Stimulated activated CD8-positive, alpha-beta memory T cell treated with anti-CD3 and anti-CD28 coated beads, Interleukin-15, amount 100 ng/mL, for 4 hours (primary cell): ENCODE measurements around the gene EHD3.
A peak's percentile ranks its signal among the peaks of the same experiment; 100 is the strongest.

Experiments
- DNase-seq, 2 donors: peaks; one replicate each; pipeline ENCODE4 v3.0.0-alpha.2; 2020; ENCODE audit warnings: low read depth in 2 of 2

EHD3 gene

DNA sequence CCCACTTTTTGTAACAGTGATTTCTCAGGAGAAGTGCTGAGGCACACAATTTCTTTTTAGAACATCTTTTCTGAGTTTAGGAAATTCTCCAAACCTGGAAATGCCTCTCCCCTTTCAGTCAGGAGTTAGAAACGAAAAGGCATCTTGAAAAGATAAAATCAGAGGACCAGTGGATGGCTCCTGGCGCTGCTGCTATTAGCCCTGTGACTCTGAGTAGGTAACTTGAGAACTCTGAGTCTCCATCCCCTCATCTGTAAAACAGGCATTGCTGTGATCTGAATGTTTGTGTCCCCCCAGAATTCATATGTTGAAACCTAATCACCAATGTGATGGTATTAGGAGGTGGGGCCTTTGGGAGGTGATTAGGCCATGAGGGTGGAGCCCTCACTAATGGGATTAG lies 50.2 kb downstream of the EHD3 start:
- no peak for DNase-seq

DNA sequence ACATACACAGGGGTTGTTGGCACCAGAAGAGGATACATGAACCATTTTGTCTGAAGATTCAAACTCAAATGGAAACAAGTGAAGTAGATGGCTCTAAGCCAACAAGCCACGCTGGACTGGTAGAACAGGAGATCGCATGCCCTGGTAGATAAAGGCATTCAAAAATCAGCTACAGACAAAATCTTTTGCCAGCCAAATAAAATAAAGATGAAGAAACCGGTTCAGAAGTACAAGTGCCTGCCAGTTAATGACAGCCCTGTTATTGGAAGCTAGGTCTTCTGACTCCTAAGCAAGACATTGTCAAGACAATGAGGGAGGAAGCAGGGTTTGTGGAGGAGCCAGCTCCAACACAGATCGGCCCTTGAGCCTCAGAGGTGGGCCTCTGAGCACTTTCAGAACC lies 52.3 kb downstream of the EHD3 start:
- no peak for DNase-seq

DNA sequence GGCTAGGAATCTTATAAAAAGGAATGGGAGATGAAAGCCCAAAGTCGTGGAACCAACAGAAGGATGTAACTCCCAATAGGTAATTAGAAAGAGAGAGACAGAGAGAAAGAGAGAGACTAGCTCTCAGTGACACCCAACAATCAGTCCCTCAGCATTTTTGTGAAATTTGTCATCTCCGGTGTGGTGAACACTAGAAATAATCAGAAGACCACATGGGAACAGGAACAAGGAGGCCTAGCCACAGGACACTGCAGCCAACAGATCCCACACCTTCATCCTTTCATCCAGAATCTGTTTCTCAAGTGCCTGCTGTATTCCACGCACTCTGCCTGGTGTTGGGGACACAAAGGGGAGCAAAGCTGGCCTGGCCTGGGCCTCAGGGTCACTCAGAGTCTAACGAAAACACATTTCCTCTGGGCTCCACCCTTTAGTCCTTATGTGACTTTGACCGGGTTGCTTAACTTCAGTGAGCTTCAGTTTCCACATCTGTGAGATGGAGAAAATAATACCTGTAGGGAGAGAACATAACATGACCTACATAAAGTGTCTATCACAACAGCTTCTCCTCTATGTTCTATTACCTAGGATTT lies 53.1 kb downstream of the EHD3 start:
- no peak for DNase-seq

DNA sequence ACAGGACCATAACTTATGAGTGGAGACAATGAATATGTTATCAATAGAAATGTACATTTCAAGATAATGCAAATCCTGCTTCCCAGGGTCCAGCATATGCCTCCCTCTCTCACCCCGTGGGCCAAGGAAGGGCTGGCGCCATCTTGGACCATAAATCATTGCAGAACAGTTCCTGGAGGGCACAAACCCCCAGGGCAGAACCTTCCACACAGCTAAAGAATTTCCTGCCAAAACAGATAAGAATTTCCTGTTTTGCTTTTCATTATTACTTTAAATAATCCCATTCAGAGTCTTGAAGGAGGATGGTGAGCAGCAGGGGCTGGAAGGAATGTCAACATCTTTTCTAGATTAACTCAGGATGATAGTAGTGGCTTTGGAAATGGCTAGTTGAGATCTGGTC lies 53.7 kb downstream of the EHD3 start:
- DNase-seq = no peak

DNA sequence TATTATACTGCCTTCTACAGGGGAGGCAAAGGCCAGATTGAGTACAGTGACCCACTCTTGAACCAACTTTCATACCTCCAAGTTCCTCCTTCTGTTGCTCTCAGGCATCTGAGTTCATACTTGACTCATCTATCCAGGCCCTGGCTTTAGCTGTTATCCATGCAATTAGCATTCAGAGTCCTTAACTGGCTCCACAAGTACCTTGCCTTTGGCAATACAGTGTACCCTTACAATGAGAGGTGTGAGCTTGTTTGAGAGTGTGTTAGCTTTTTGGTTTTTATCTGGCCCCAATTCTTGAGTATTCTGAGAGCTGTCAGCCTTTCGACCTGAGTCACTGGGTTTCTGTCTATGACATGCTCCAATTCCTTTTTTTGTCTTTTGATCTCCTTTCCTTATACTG lies 60.2 kb downstream of the EHD3 start:
- no peak for DNase-seq

DNA sequence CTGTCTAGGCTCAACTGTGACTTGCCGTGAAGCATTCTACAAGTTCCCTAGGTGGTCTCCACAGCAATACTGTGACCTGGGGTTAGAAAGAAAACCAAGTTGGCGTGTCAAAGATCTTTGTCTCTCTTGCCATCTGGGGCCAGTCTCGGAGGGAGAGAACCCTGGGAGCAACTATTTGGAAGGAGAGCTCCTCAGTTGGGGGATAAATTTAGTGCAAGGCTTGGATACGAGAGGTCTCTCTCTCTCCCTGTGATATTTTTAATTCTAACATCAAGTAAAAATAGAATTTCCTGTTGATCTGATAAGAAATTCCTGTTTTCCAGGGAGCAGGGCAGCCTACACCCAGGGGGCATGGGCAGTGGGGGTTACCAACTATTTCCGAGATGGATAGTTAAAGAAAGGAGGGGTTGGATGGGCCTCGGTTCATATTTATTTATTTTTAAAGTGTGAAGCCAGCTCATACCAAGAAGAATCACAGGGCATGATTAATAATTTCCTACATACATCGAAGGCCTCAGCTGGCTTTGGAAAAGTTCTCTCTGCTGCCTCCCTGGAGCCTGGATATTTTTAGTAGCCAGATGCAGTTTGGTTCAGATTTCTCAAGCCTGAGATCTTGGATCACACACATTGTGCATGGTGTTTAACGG lies 62.8 kb downstream of the EHD3 start:
- DNase-seq = no peak

DNA sequence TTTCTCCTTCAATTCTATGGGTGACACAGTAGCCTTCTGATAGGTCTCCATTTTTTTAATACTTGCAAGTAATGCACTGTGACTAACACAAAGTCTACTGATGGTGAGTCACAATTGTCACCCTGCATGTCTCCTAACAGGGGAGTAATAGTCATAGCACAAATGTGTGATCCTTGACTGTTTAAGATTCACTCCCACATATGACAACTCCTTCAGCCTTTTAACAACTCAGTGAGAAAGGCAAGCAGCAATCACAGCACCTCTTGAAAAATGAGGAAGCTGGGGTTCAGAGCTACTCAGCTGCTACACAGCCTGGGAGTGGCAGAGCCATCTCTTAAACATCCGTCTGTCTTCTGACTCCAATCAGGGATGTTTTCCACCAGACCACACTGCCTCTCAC lies 63.8 kb downstream of the EHD3 start:
- DNase-seq = no peak

DNA sequence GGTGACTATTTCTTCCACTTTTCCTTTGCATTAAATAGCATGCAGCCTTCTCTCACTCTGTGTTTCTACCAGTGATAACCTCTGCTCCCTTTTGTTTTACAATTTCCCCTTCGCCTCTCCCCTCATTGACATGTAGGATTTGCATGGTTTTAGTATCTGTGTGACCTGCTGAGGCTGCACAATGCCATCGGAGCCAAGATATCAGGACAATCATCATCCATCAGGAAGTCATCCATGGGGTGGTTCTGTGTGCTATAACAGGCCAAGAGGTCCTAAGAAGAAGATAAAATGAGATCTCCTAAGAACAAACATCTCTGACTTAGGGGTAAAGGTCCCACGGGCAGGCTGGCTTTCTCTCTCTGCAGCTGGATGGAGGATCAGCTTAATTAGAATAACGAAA lies 65.6 kb downstream of the EHD3 start:
- DNase-seq = no peak

DNA sequence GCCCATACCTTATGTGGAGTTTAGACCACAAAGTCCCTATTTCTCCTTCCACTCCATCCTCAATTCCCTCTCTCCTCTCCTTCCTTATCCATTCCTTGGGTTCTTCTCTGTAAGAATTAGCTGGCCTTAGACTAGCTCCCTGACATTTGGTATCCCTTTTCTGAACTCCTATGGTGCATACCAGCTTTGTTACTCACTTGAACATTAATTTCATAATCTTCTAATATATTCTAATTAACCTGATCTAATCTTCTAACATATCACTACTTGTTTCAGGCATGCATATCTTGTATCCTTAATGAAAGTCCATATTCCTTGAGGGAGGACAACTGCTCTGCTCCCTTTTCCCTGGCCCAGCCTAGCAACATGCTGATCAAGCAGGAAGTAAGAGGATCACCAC lies 66.4 kb downstream of the EHD3 start:
- no peak for DNase-seq

DNA sequence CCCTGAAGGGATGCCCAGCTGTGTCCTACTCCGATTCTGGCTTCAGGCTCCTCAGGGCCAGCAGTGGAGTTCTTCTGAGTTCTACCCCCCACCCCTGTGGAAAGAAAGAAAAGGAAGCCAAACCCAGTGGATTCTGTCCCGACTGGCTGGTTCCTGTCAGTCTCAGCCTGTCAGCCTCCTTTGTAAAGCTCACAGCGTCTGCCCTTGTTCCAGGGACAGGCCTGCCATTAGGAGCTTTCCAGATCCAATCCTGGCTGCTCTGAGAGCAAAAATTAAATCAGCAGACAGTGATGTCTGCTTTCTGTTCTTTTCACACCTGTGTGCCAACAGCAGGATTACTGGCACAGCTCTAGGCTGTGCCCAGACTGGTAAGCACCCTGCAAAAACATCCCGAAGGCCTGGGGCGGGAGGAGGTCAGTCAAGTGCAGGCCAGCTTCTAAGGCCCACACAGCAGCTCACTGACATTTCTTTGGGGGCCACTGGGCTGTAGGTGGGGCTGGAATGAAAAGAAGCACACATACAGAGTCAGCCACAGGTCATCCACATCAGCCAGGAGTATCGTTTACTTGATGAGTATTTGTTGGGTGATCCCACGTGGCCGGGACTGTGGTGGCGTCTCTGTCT lies 69.1 kb downstream of the EHD3 start:
- no peak for DNase-seq

DNA sequence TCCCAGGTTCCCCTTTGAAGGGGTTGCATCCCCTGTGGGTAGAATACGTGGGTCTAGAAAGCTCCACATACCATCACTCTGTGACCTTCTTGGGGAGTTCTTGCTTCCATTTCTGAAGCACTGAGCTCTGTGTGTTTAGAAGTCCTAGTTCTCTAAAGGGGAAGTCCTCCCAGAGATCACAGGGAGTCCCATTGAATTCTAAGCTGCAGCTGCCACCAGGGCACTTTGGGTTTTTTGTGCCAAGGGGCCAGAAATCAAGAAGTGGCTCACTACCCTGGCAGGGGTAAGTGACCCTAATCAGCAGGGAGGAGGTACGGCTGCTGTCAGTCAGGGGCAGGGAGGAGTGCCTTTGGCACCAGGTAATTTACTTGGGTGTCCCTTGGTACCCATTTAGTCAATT lies 70.9 kb downstream of the EHD3 start:
- no peak for DNase-seq

DNA sequence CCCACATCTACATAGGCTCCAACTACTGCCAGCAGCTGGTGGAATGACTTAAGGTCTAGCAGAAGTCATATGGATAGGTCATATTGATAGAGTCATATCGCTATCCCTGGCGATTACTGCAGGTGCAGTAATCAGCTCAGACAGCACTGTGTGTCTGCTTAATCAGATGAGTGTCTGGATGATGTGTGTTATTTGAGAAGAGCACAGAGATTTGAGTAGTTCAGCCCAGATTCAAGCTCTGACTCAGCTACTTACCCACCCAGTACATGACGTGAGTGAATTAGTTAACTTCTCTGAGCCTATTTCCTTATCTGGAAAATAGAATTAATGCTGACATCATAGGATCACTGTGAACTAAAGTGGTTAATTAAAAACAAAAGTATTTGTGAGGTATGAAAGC lies 78.9 kb downstream of the EHD3 start:
- DNase-seq = no peak

DNA sequence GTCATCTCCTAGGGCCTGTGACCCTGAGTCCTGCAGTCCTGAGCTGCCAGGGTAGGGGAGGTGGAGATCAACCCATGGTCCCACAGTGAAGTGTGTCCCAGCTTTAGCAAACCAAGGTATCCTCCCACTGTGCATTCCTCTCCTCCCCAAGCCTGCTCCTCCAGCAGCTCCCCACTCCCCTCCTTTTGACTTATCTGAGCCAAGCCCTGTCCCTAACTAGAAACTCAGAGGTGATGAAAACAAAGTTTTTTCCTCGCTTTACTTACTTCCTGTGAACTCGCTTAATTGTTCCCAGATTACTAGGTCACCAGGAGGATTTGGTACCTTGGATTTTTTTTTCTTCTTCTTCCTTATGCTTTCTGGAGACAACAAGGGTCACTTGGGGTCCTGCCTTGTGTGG lies 80.8 kb downstream of the EHD3 start:
- no peak for DNase-seq

DNA sequence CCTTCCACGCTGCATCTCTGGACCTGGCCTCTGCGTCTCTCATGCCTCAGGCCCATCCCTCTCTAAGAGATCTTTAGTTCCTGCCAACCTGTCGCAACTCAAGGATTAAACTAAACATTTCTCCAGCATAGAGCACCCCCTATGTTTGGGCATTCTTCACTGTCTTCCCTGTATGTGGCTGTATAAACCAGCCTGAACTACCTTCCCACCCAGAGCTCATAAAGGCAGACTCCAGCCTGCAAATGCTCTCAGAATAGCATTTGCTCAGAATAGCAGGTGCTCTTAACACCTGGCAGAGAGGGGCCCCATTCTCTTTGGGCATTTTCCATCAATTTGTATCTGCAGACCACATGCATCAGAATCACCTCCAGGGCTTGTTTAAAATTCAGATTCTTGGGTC lies 83.4 kb downstream of the EHD3 start:
- no peak for DNase-seq

DNA sequence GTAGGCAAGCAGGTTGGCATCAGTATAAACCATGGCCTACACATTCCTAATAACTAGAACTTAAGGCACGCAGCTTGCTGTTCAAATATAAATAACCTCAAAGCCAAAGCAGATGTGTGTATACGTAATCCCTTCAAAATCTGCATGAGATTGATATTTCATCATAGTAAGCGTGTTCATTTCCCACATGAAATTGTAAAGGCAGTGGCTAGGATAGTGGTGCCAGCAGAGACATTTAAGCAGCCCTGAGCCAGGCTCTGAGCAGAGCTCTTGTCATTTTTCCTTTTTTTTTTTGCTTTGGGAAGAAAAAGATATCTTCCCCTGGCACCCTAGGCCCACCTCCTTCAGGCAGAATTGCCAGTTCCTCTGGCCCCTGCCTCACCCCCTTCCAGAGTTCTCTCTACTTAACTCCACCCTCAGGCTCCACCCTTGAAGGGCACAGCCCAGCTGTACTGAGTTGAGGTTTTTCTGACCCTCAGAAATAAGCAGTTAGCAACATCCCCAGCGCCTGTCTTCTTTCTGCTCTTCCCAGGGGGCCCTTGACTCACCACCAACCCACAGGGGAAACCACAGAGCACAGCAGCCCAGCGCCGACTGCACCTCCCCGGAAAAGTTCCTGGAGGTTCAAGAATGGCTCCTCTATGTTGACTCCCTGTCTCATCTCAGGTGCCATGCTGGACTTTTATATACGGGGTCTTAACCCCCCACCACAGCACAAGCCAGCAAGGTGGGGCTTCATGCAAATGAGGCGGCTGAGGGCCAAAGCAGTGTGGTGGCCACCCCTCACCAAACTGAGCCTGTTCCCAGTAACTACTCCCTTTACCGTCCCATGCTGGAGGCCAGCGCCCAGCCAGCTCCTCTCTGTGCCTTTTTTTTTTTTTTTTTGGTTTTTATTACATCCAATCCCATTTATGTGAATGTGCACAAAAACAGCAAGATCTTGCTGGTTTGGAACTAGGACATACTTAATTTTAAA lies 84.7 kb downstream of the EHD3 start:
- peak in 1 of 2 donors; percentile 18 for DNase-seq
